Middle frontal gyrus (tissue), 1 donor: ENCODE results near the gene C5orf47.
"Not testable (repeated sequence)": the region's sequence is repeated elsewhere in the genome, so short reads cannot be mapped to it uniquely, and the experiment has no call there.

ENCODE experiments used
- DNase-seq: peaks from one replicate; pipeline ENCODE4 v3.0.0-alpha.2; 2015; ENCODE audit warnings: low spot score; ENCODE audit errors: extremely low spot score

Gene C5orf47

GRCh38 chr5:173970878-173971650 lies 17.9 kb upstream of the C5orf47 start:
- DNase-seq = no peak

GRCh38 chr5:173971681-173972345 lies 17.2 kb upstream of the C5orf47 start:
- no peak for DNase-seq

GRCh38 chr5:173972607-173972924 lies 16.4 kb upstream of the C5orf47 start:
- no peak for DNase-seq

GRCh38 chr5:173972925-173973615 lies 15.9 kb upstream of the C5orf47 start:
- DNase-seq = peak; percentile 85

- DNase-seq = no peak
These were observed 15.4 kb upstream of the C5orf47 start for GRCh38 chr5:173973616-173973969.

GRCh38 chr5:173974688-173975239 lies 14.2 kb upstream of the C5orf47 start:
- DNase-seq = no peak

- DNase-seq = no peak
These were observed 7.7 kb upstream of the C5orf47 start for GRCh38 chr5:173981185-173981761.

GRCh38 chr5:173984218-173984617 lies 4.8 kb upstream of the C5orf47 start:
- DNase-seq = no peak

GRCh38 chr5:173989432-173990082 lies 587 bp downstream of the C5orf47 start:
- DNase-seq = no peak

GRCh38 chr5:173997331-173997730 lies 8.4 kb downstream of the C5orf47 start:
- DNase-seq = no peak

- no peak for DNase-seq
These were observed 9.6 kb downstream of the C5orf47 start for GRCh38 chr5:173998531-173998930.

- DNase-seq = no peak
These were observed 11.1 kb downstream of the C5orf47 start for GRCh38 chr5:174000076-174000475.

GRCh38 chr5:174003795-174004194 lies 14.8 kb downstream of the C5orf47 start:
- no peak for DNase-seq

- DNase-seq = no peak
These were observed 20.0 kb downstream of the C5orf47 start for GRCh38 chr5:174008922-174009321.

GRCh38 chr5:174010365-174010764 lies 21.4 kb downstream of the C5orf47 start:
- no peak for DNase-seq

GRCh38 chr5:174011441-174011840 lies 22.5 kb downstream of the C5orf47 start:
- no peak for DNase-seq

GRCh38 chr5:174020069-174020927 lies 31.3 kb downstream of the C5orf47 start:
- DNase-seq = not testable (repeated sequence)

- DNase-seq = no peak
These were observed 31.9 kb downstream of the C5orf47 start for GRCh38 chr5:174020928-174021304.

- no peak for DNase-seq
These were observed 33.6 kb downstream of the C5orf47 start for GRCh38 chr5:174022384-174023095.

- no peak for DNase-seq
These were observed 41.3 kb downstream of the C5orf47 start for GRCh38 chr5:174030286-174030685.
